Uterus (tissue), 2 donors: ENCODE results near the gene TPCN1.

Experiments
- POLR2A ChIP-seq, 2 donors: fragments of 450-650 bp; IDR thresholded peaks; one replicate each; pipeline ENCODE4 v1.6.1; 2016; ENCODE audit warnings: antibody characterized with exemption in 2 of 2, mild to moderate bottlenecking in 1 of 2, moderate library complexity in 1 of 2
- TF ChIP-seq, protein P1 (sequence below), 4 experiments: fragments of 200-600 bp in 2 of 4; fragments of 450-650 bp in 2 of 4; sonication (generic) in 2 of 4; IDR thresholded peaks; one replicate each; pipeline ENCODE4 v1.5.1; 2016 to 2019; ENCODE audit warnings: antibody characterized with exemption in 4 of 4, mild to moderate bottlenecking in 2 of 4, moderate library complexity in 1 of 4

DNA sequence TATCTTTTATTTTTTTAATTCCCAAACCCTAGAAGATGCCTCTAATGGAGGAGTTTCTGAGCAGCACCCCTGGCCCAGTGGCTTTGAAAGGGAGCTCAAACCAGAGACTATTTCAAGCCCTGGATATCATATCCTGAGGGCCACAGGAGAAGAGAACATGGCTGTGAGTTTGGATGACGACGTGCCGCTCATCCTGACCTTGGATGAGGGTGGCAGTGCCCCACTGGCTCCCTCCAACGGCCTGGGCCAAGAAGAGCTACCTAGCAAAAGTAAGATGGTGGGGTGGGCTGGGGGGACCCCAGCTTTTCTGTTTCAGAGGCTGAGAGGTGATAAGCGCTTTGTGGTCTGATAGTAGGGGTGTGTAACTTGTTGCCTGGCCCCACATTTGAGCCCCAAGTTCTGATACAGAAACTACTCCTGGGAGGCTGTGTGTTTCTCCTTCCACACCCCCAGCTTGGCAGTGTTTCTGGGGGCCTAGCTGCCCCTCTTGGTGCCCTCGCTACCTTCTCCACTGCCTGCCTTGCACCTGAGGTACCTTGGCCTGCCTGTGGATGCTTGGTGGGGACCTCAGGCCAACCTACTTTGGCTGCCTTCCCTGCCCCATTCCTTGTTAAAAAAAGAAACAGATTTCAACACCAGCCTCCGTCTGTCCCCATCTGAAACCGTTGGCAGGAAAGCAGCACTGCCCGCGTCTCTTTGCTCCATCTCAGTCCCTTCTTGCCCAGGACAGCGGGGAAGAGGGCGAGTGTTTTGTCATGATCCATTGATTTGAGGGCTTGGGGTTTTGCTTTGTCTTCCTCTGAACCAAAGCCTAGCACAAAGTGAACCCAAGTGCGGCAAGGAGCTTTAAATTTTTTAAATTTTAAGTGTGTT, 5.7 kb downstream of the TPCN1 start:
- TF ChIP-seq, protein P1, sequence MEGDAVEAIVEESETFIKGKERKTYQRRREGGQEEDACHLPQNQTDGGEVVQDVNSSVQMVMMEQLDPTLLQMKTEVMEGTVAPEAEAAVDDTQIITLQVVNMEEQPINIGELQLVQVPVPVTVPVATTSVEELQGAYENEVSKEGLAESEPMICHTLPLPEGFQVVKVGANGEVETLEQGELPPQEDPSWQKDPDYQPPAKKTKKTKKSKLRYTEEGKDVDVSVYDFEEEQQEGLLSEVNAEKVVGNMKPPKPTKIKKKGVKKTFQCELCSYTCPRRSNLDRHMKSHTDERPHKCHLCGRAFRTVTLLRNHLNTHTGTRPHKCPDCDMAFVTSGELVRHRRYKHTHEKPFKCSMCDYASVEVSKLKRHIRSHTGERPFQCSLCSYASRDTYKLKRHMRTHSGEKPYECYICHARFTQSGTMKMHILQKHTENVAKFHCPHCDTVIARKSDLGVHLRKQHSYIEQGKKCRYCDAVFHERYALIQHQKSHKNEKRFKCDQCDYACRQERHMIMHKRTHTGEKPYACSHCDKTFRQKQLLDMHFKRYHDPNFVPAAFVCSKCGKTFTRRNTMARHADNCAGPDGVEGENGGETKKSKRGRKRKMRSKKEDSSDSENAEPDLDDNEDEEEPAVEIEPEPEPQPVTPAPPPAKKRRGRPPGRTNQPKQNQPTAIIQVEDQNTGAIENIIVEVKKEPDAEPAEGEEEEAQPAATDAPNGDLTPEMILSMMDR (IDR thresholded peaks at IDR 0.05): no peak
- TF ChIP-seq POLR2A (IDR thresholded peaks at IDR 0.05): no peak
